MV-4-11 (cell line): ENCODE results near the gene MCOLN3.
A peak's percentile ranks its signal among the peaks of the same experiment; 100 is the strongest.
"Not testable (repeated sequence)": the region's sequence is repeated elsewhere in the genome, so short reads cannot be mapped to it uniquely, and the experiment has no call there.

ENCODE experiments used
- DNase-seq: peaks from one replicate; lab custom pipeline; 2025; lab: John Stamatoyannopoulos, UW

MCOLN3 gene

GRCh38 chr1:84991097-84991920, 57.0 kb downstream of the MCOLN3 start:
- peak; percentile 70 for DNase-seq

DNA sequence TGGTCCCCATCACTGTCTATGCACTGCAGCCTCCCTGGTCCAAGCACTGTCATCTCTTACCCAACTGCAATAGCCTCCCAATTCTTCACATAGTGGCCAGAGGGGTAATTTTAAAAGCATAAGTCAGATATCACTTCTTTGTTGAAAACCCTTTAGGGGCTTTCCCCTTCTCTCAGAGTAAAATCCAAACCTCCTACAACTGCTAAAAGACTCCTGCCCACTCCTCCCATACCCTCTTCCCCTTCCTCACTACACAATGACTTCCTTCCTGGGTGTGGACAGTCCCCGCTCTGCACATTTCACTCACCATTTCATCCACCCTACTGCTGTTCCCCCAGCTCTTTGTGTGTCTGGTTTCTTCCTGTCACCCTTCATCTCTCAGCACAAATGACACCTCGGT, 59.7 kb downstream of the MCOLN3 start:
- no peak for DNase-seq

GRCh38 chr1:84986561-84986960, 61.7 kb downstream of the MCOLN3 start:
- DNase-seq: not testable (repeated sequence)

- no peak for DNase-seq
Measured at GRCh38 chr1:84985365-84985764, 62.9 kb downstream of the MCOLN3 start.

DNA sequence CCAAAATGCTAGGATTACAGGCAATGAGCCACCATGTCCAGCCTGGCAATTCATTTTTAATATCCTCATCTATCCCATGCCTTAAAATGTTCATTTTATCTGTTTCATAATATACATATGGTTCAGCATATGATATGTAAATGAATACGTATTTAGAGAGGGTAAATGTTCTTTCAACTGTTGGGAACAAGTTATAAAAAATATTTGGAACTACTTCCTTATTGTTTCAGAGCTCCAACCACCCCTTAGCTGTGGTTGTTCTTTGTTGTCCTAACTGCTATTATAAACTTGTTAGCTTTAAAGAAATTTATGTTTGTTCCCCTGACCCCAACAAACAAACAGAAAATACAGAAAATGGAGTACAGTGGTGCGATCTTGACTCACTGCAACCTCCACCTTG, 65.9 kb downstream of the MCOLN3 start:
- DNase-seq: no peak

- no peak for DNase-seq
Measured at GRCh38 chr1:84975035-84975434, 73.3 kb downstream of the MCOLN3 start.

- peak; percentile 68 for DNase-seq
Measured at GRCh38 chr1:84973498-84974334, 74.6 kb downstream of the MCOLN3 start.

DNA sequence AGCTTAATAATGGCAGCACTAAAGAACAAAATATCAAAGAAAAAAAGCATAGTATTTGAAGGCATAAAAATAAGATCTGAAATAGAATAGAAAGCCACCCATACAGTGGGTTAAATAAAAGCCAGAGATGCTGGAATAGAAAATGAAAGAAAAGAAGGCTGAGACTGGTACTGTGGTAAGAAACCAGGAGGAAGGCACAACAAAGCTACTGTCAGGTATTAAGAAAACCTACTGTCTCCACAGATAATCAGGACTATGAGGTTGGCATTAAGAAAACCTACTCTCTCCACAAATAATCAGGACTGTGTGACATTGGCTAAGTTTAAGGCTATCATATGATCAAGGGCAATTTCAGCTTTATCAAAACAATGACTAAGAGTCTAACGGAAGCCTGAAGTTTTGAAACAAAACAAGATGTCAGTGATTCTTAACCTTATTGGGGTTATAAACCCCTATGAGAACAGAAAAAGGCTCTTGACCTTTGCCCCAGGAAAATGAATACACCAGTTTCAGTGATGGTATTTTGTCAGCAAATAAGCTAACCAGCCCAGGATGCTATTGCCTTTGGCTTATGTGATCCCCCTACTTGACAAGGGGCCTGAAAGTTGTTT, 75.8 kb downstream of the MCOLN3 start:
- DNase-seq: no peak

DNA sequence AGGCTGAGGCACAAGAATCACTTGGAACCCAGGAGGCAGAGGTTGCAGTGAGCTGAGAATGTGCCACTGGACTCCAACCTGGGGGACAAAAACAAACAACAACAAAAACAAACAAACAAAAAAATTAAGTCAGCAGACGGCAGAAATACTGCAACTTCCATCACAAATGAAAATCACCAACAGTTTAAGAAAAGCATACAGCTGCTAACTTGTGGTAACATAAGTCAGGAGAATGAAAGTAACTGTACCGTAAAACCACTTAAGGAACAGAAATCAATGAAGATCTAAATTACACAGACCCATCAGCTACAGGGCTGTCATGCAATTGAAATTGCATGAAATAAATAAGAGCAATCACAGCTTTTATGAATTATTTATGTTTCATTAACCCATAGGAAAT, 76.3 kb downstream of the MCOLN3 start:
- DNase-seq: no peak

- no peak for DNase-seq
Measured at GRCh38 chr1:84969489-84970250, 78.6 kb downstream of the MCOLN3 start.

GRCh38 chr1:84968865-84969264, 79.4 kb downstream of the MCOLN3 start:
- no peak for DNase-seq

GRCh38 chr1:84968101-84968500, 80.2 kb downstream of the MCOLN3 start:
- no peak for DNase-seq
